Measurements from ENCODE around the gene GPBP1. TPM values are rescaled to one million over a fixed set of nuclear protein-coding genes. Genes with fewer than 3 reads are reported as not detected.
"Not testable (repeated sequence)": the region's sequence is repeated elsewhere in the genome, so short reads cannot be mapped to it uniquely, and the experiment has no call there.

Gene GPBP1
- total RNA-seq, 1 experiment from 2014 or later, result 54.4 TPM

DNA sequence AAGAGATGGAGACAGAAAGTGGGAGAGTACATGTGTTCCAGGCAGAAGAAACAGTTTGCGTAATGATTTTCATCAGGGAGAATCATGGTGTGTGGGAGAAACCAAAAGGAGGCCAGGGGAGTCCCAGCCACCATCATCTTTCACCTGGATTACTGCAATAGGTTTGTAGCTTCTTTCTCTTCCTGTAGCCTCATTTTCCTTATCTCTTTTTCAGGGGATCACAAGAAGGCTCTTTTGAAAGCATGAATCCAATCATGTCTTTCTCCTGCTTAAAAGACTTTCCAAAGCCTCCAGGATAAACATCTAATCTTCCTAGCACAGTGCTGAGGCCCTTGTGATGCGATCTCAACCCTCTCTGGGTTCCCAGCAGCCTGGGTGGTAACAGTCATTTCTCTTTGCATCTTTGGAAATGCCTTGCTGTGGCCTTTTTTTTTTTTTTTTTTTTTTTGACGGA is 10.3 kb upstream of the GPBP1 start:
- TF ChIP-seq POLR2AphosphoS5 (IDR thresholded peaks at IDR 0.05; ENCODE audit: low read depth, low read length), result no peak
- TF ChIP-seq, protein P1, sequence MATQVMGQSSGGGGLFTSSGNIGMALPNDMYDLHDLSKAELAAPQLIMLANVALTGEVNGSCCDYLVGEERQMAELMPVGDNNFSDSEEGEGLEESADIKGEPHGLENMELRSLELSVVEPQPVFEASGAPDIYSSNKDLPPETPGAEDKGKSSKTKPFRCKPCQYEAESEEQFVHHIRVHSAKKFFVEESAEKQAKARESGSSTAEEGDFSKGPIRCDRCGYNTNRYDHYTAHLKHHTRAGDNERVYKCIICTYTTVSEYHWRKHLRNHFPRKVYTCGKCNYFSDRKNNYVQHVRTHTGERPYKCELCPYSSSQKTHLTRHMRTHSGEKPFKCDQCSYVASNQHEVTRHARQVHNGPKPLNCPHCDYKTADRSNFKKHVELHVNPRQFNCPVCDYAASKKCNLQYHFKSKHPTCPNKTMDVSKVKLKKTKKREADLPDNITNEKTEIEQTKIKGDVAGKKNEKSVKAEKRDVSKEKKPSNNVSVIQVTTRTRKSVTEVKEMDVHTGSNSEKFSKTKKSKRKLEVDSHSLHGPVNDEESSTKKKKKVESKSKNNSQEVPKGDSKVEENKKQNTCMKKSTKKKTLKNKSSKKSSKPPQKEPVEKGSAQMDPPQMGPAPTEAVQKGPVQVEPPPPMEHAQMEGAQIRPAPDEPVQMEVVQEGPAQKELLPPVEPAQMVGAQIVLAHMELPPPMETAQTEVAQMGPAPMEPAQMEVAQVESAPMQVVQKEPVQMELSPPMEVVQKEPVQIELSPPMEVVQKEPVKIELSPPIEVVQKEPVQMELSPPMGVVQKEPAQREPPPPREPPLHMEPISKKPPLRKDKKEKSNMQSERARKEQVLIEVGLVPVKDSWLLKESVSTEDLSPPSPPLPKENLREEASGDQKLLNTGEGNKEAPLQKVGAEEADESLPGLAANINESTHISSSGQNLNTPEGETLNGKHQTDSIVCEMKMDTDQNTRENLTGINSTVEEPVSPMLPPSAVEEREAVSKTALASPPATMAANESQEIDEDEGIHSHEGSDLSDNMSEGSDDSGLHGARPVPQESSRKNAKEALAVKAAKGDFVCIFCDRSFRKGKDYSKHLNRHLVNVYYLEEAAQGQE (IDR thresholded peaks at IDR 0.05; ENCODE audit: insufficient read depth in 1 of 2, low read depth in 2 of 2, low read length in 1 of 2), result no peak
- TF ChIP-seq SIN3A (IDR thresholded peaks at IDR 0.05; ENCODE audit: borderline replicate concordance, insufficient read depth, low read depth, low read length), result no peak
- no peak for TF ChIP-seq TCF7L2 (IDR thresholded peaks at IDR 0.05; ENCODE audit: low read depth, low read length)
- TF ChIP-seq, protein P2, sequence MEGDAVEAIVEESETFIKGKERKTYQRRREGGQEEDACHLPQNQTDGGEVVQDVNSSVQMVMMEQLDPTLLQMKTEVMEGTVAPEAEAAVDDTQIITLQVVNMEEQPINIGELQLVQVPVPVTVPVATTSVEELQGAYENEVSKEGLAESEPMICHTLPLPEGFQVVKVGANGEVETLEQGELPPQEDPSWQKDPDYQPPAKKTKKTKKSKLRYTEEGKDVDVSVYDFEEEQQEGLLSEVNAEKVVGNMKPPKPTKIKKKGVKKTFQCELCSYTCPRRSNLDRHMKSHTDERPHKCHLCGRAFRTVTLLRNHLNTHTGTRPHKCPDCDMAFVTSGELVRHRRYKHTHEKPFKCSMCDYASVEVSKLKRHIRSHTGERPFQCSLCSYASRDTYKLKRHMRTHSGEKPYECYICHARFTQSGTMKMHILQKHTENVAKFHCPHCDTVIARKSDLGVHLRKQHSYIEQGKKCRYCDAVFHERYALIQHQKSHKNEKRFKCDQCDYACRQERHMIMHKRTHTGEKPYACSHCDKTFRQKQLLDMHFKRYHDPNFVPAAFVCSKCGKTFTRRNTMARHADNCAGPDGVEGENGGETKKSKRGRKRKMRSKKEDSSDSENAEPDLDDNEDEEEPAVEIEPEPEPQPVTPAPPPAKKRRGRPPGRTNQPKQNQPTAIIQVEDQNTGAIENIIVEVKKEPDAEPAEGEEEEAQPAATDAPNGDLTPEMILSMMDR (IDR thresholded peaks at IDR 0.05), result no peak
- ATAC-seq (no peak), DNase-seq (ENCODE audit: low read depth, low spot score) (no peak)
- Histone ChIP-seq H3K4me3 (ENCODE audit: low read depth in 2 of 2, low read length in 2 of 2) (no peak overlapping the region), H3K4me1 (ENCODE audit: control insufficient read depth, insufficient read depth, low read length) (no peaks in the 10 kb centered on the region), H3K9me3 (ENCODE audit: control insufficient read depth, insufficient read depth, low read depth, low read length) (no peaks in the 10 kb centered on the region), H3K27me3 (ENCODE audit: control insufficient read depth, insufficient read depth, low read length) (no peaks in the 10 kb centered on the region), H3K36me3 (ENCODE audit: control insufficient read depth, insufficient read depth, low read length) (no peaks in the 10 kb centered on the region), H3K27ac (ENCODE audit: low read length) (no peak overlapping the region)
- BruUV-seq (replicated peaks), result no TSS peak
- intact Hi-C loops (cut with micrococcal nuclease; ENCODE audit: unreplicated experiment), result no loop called here
- POLR2A ChIA-PET, result no interaction called here
- in situ Hi-C loops (cut with HindIII; ENCODE audit: low pct_unique_long_range_greater_than_20kb, low sequenced_read_pairs), result no loop called here
- CTCF ChIA-PET, result interaction anchor here (0.7 kb wide), 1 partner anchor 25 kb away, joined by 3 read pairs; no protein-coding TSS in a partner anchor

DNA sequence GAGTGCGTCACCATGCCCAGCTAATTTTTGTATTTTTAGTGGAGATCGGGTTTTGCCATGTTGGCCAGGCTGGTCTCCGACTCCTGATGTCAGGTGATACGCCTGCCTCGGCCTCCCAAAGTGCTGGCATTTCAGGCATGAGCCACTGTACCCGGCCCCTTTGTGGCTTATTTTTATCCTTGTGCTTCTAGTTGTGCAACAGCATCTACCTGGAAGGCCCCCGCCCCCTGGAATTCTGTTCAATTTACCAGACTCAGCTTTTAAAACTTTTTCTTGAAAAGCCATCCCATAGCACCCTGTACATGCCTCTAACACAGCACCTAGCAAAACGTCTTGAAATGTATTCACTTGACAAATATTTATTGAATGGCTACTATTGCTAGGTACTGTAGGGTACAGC is 9.7 kb upstream of the GPBP1 start:
- Histone ChIP-seq H3K9me3 (ENCODE audit: control insufficient read depth, insufficient read depth, low read depth, low read length) (no peaks in the 10 kb centered on the region), H3K4me3 (ENCODE audit: low read depth in 2 of 2, low read length in 2 of 2) (no peak overlapping the region), H3K27ac (ENCODE audit: low read length) (no peak overlapping the region), H3K27me3 (ENCODE audit: control insufficient read depth, insufficient read depth, low read length) (no peaks in the 10 kb centered on the region), H3K4me1 (ENCODE audit: control insufficient read depth, insufficient read depth, low read length) (no peaks in the 10 kb centered on the region), H3K36me3 (ENCODE audit: control insufficient read depth, insufficient read depth, low read length) (no peaks in the 10 kb centered on the region)
- BruUV-seq (replicated peaks), result no TSS peak
- ChIA-PET POLR2A (no interaction called here), CTCF (no interaction called here)
- in situ Hi-C loops (cut with HindIII; ENCODE audit: low pct_unique_long_range_greater_than_20kb, low sequenced_read_pairs), result no loop called here
- no peak for TF ChIP-seq TCF7L2 (IDR thresholded peaks at IDR 0.05; ENCODE audit: low read depth, low read length)
- no peak for TF ChIP-seq SIN3A (IDR thresholded peaks at IDR 0.05; ENCODE audit: borderline replicate concordance, insufficient read depth, low read depth, low read length)
- TF ChIP-seq, protein P2 (IDR thresholded peaks at IDR 0.05), result no peak
- TF ChIP-seq, protein P1 (IDR thresholded peaks at IDR 0.05; ENCODE audit: insufficient read depth in 1 of 2, low read depth in 2 of 2, low read length in 1 of 2), result no peak
- TF ChIP-seq POLR2AphosphoS5 (IDR thresholded peaks at IDR 0.05; ENCODE audit: low read depth, low read length), result no peak
- ATAC-seq, result no peak
- intact Hi-C loops (cut with micrococcal nuclease; ENCODE audit: unreplicated experiment), result no loop called here
- no peak for DNase-seq (ENCODE audit: low read depth, low spot score)

DNA sequence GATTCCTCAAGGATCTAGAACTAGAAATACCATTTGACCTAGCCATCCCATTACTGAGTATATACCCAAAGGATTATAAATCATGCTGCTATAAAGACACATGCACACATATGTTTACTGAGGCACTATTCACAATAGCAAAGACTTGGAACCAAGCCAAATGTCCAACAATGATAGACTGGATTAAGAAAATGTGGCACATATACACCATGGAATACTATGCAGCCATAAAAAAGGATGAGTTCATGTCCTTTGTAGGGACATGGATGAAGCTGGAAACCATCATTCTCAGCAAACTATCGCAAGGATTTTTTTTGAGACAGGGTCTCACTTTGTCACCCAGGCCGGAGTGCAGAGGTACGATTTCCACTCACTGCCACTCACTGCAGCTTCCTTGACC is 8.7 kb upstream of the GPBP1 start:
- CTCF ChIA-PET; H3K9me3 ChIP-seq (ENCODE audit: control insufficient read depth, insufficient read depth, low read depth, low read length); H3K4me3 ChIP-seq (ENCODE audit: low read depth in 2 of 2, low read length in 2 of 2); H3K36me3 ChIP-seq (ENCODE audit: control insufficient read depth, insufficient read depth, low read length); in situ Hi-C loops (cut with HindIII; ENCODE audit: low pct_unique_long_range_greater_than_20kb, low sequenced_read_pairs); H3K4me1 ChIP-seq (ENCODE audit: control insufficient read depth, insufficient read depth, low read length); ATAC-seq; H3K27me3 ChIP-seq (ENCODE audit: control insufficient read depth, insufficient read depth, low read length); intact Hi-C loops (cut with micrococcal nuclease; ENCODE audit: unreplicated experiment); H3K27ac ChIP-seq (ENCODE audit: low read length); BruUV-seq (replicated peaks); POLR2A ChIA-PET; DNase-seq (ENCODE audit: low read depth, low spot score): not testable (repeated sequence)
